WTC11 (cell line): Measurements from ENCODE around the gene LINC00237. TPM values are rescaled to one million over a fixed set of nuclear protein-coding genes. Genes with fewer than 3 reads are reported as not detected.

Experiments used
- total RNA-seq: library from RNA; stranded (reverse); gene quantifications from 3 replicates; pipeline ENCODE4 v1.2.3, GENCODE V29; 2021

LINC00237 gene
- total RNA-seq, 1 experiment from 2014 or later = 3.1 TPM

Other genes with a start within 250 kb of the LINC00237 start
- gene KIZ, start 19.7 kb upstream of the LINC00237 start, total RNA-seq = 39.6 to 43.6 TPM (median 41.8 TPM) in 3 replicates
- gene XRN2, start 197.0 kb upstream of the LINC00237 start, total RNA-seq = 100 to 118 TPM (median 101 TPM) in 3 replicates